Measurements from ENCODE around the gene CHD3.

DNA sequence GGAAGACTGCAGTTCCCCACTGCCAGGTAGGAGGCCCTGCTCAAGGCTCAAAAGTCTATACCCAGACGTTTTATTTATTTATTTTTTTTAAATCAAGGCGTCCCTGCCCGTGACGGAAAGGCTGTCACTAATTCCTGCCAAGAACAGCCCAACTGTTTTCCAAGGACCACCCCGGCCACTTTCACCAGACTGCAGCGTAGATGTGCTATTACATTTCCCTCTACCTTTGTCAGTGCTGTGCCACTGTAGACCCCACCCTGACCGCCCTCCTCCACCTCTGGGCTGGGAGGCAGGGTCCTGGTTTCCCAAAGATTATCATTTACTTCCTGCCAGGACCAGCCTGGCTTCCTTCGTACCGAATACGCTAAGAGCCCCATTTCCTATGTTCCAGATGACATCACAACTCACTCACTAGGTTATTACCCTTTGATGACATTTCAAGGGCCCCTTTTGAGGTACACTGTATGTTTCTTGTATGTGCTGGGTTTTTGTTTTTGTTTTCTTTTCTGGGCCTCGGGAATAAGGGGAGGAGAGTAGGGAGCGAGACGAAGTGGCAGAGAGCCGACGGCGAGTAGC is 33.8 kb downstream of the CHD3 start:
- TF ChIP-seq, protein P1, sequence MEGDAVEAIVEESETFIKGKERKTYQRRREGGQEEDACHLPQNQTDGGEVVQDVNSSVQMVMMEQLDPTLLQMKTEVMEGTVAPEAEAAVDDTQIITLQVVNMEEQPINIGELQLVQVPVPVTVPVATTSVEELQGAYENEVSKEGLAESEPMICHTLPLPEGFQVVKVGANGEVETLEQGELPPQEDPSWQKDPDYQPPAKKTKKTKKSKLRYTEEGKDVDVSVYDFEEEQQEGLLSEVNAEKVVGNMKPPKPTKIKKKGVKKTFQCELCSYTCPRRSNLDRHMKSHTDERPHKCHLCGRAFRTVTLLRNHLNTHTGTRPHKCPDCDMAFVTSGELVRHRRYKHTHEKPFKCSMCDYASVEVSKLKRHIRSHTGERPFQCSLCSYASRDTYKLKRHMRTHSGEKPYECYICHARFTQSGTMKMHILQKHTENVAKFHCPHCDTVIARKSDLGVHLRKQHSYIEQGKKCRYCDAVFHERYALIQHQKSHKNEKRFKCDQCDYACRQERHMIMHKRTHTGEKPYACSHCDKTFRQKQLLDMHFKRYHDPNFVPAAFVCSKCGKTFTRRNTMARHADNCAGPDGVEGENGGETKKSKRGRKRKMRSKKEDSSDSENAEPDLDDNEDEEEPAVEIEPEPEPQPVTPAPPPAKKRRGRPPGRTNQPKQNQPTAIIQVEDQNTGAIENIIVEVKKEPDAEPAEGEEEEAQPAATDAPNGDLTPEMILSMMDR (IDR thresholded peaks at IDR 0.05): no peak
- no peak for TF ChIP-seq POLR2A (IDR thresholded peaks at IDR 0.05)

All from vagina (tissue), 2 donors.